H9 (cell line): ENCODE data around the gene KRTAP10-8. TPM values are rescaled to one million over a fixed set of nuclear protein-coding genes. Genes with fewer than 3 reads are reported as not detected.

Experiments used
- DNase-seq: peaks from one replicate; pipeline ENCODE4 v3.0.0-alpha.2; 2017
- H2AFZ ChIP-seq: one replicate; pipeline ENCODE4 v1.6.1; 2013; ENCODE audit warnings: mild to moderate bottlenecking, low read length, control low read depth, moderate library complexity
- H2AK5ac ChIP-seq: 2 replicates; pipeline ENCODE4 v1.6.1; 2013; ENCODE audit warnings: low read length, control low read depth, mixed read lengths; ENCODE audit not compliant: insufficient read length
- H2BK120ac ChIP-seq: one replicate; pipeline ENCODE4 v1.6.1; 2013; ENCODE audit warnings: low read depth, mild to moderate bottlenecking, low read length, control low read depth, inconsistent platforms; ENCODE audit not compliant: poor library complexity, severe bottlenecking
- H2BK12ac ChIP-seq: 2 replicates; pipeline ENCODE4 v1.6.1; 2013; ENCODE audit warnings: low read length, control low read depth, mixed read lengths, low read depth; ENCODE audit not compliant: insufficient read length
- H2BK15ac ChIP-seq: 2 replicates; pipeline ENCODE4 v1.6.1; 2013; ENCODE audit warnings: low read depth, low read length, control low read depth
- H2BK20ac ChIP-seq: one replicate; pipeline ENCODE4 v1.6.1; 2013; ENCODE audit warnings: low read depth, mild to moderate bottlenecking, low read length, control low read depth, inconsistent platforms; ENCODE audit not compliant: poor library complexity, severe bottlenecking
- H2BK5ac ChIP-seq: 2 replicates; pipeline ENCODE4 v1.6.1; 2013; ENCODE audit warnings: low read length, control low read depth, mixed read lengths; ENCODE audit not compliant: insufficient read length
- H3K14ac ChIP-seq: 2 replicates; pipeline ENCODE4 v1.6.1; 2013; ENCODE audit warnings: low read length, control low read depth; ENCODE audit not compliant: insufficient read depth
- H3K18ac ChIP-seq: 2 replicates; pipeline ENCODE4 v1.6.1; 2013; ENCODE audit warnings: low read depth, mild to moderate bottlenecking, mixed read lengths, low read length, control low read depth; ENCODE audit not compliant: insufficient read length
- H3K23ac ChIP-seq: 2 replicates; pipeline ENCODE4 v1.6.1; 2013; ENCODE audit warnings: low read length, control low read depth, mixed read lengths, low read depth; ENCODE audit not compliant: insufficient read length
- H3K23me2 ChIP-seq: 2 replicates; pipeline ENCODE4 v1.6.1; 2013; ENCODE audit warnings: low read depth, mild to moderate bottlenecking, mixed read lengths, low read length, control low read depth; ENCODE audit not compliant: insufficient read length, poor library complexity, severe bottlenecking
- H3K27ac ChIP-seq: 2 replicates; pipeline ENCODE4 v1.5.1; 2013; ENCODE audit warnings: low read length, control low read depth, mixed read lengths, low read depth; ENCODE audit not compliant: insufficient read length
- H3K27me3 ChIP-seq: 2 replicates; pipeline ENCODE4 v1.6.1; 2013; ENCODE audit warnings: low read length, control low read depth, inconsistent platforms; ENCODE audit not compliant: insufficient read depth
- H3K4ac ChIP-seq: 2 replicates; pipeline ENCODE4 v1.6.1; 2013; ENCODE audit warnings: low read depth, mild to moderate bottlenecking, control low read depth, inconsistent platforms, low read length, moderate library complexity
- H3K4me1 ChIP-seq: 2 replicates; pipeline ENCODE4 v1.6.1; 2013; ENCODE audit warnings: low read length, control low read depth, inconsistent platforms; ENCODE audit not compliant: insufficient read depth
- H3K4me2 ChIP-seq: 2 replicates; pipeline ENCODE4 v1.6.1; 2013; ENCODE audit warnings: low read length, control low read depth, mixed read lengths; ENCODE audit not compliant: insufficient read length, insufficient read depth
- H3K56ac ChIP-seq: 2 replicates; pipeline ENCODE4 v1.6.1; 2013; ENCODE audit warnings: low read depth, mild to moderate bottlenecking, mixed read lengths, low read length, control low read depth; ENCODE audit not compliant: insufficient read length
- H3K79me1 ChIP-seq: 2 replicates; pipeline ENCODE4 v1.6.1; 2013; ENCODE audit warnings: low read depth, mild to moderate bottlenecking, moderate library complexity, low read length, control low read depth, inconsistent platforms; ENCODE audit not compliant: insufficient read depth, poor library complexity, severe bottlenecking
- H3K79me2 ChIP-seq: 2 replicates; pipeline ENCODE4 v1.6.1; 2013; ENCODE audit warnings: low read length, control low read depth, inconsistent platforms; ENCODE audit not compliant: insufficient read depth
- H3K9ac ChIP-seq: 2 replicates; pipeline ENCODE4 v1.6.1; 2013; ENCODE audit warnings: low read length, control low read depth, mixed read lengths; ENCODE audit not compliant: insufficient read length; ENCODE audit errors: extremely low read depth
- H3K9me3 ChIP-seq: one replicate; pipeline ENCODE4 v1.6.1; 2013; ENCODE audit warnings: low read depth, low read length, inconsistent platforms; ENCODE audit not compliant: control insufficient read depth
- H3T11ph ChIP-seq: one replicate; pipeline ENCODE4 v1.6.1; 2013; ENCODE audit warnings: mild to moderate bottlenecking, low read length, control low read depth, inconsistent platforms
- H4K20me1 ChIP-seq: one replicate; pipeline ENCODE4 v1.6.1; 2013; ENCODE audit not compliant: control insufficient read depth, insufficient read length, insufficient read depth
- H4K5ac ChIP-seq: 2 replicates; pipeline ENCODE4 v1.6.1; 2013; ENCODE audit warnings: low read depth, mild to moderate bottlenecking, mixed read lengths, low read length, control low read depth; ENCODE audit not compliant: insufficient read length
- H4K8ac ChIP-seq: replicated peaks from 2 replicates; pipeline ENCODE4 v1.6.1; 2013; ENCODE audit warnings: low read length, control low read depth, mixed read lengths, low read depth; ENCODE audit not compliant: insufficient read length
- H4K91ac ChIP-seq: 2 replicates; pipeline ENCODE4 v1.6.1; 2013; ENCODE audit warnings: low read depth, mild to moderate bottlenecking, moderate library complexity, mixed read lengths, low read length, control low read depth; ENCODE audit not compliant: insufficient read length
- H3K27ac Mint-ChIP-seq, 3 experiments: 2 replicates in 2 of 3; 3 replicates in 1 of 3; pipeline ENCODE4 v1.8.0; 2020 to 2021; ENCODE audit warnings: mixed read lengths in 3 of 3, mild to moderate bottlenecking in 1 of 3, moderate library complexity in 1 of 3
- H3K27me3 Mint-ChIP-seq: 2 replicates; pipeline ENCODE4 v1.8.0; 2021; ENCODE audit warnings: low read depth, mild to moderate bottlenecking, moderate library complexity, mixed read lengths
- H3K36me3 Mint-ChIP-seq, 3 experiments: 2 replicates in 2 of 3; 3 replicates in 1 of 3; pipeline ENCODE4 v1.8.0; 2020 to 2021; ENCODE audit warnings: low read depth in 3 of 3, mixed read lengths in 3 of 3; ENCODE audit not compliant: insufficient read depth in 1 of 3
- H3K4me1 Mint-ChIP-seq, 2 experiments: 2 replicates each; pipeline ENCODE4 v1.8.0; 2020; ENCODE audit warnings: mixed read lengths in 2 of 2
- H3K4me3 Mint-ChIP-seq, 2 experiments: 2 replicates in 1 of 2; 3 replicates in 1 of 2; pipeline ENCODE4 v1.8.0; 2020 to 2021; ENCODE audit warnings: mild to moderate bottlenecking in 2 of 2, mixed read lengths in 2 of 2, moderate library complexity in 1 of 2
- H3K9me3 Mint-ChIP-seq, 2 experiments: 2 replicates in 1 of 2; 3 replicates in 1 of 2; pipeline ENCODE4 v1.8.0; 2020; ENCODE audit warnings: mild to moderate bottlenecking in 2 of 2, mixed read lengths in 2 of 2, moderate library complexity in 1 of 2
- WGBS: extraction: QIAGEN DNeasy Blood & Tissue Kit; methylation state at CpG from one replicate; pipeline ENCODE4 v1.1.7; 2013; ENCODE audit warnings: missing lambda C conversion rate, low lambda C conversion rate, mixed read lengths; ENCODE audit not compliant: insufficient read length; ENCODE audit errors: extremely low coverage; 5-methylcytosine and 5-hydroxymethylcytosine counted together
- total RNA-seq: library from RNA; stranded (reverse); gene quantifications from 2 replicates; pipeline ENCODE4 v1.2.1, GENCODE V29; 2021
- TF ChIP-seq, protein P1 (sequence below): fragments of 200-600 bp; sonication (generic); conservative IDR thresholded peaks from 3 replicates; pipeline ENCODE4 v1.8.0; 2021; ENCODE audit warnings: antibody characterized with exemption, mild to moderate bottlenecking

KRTAP10-8 gene
- total RNA-seq, 1 experiment from 2014 or later: not detected

DNA sequence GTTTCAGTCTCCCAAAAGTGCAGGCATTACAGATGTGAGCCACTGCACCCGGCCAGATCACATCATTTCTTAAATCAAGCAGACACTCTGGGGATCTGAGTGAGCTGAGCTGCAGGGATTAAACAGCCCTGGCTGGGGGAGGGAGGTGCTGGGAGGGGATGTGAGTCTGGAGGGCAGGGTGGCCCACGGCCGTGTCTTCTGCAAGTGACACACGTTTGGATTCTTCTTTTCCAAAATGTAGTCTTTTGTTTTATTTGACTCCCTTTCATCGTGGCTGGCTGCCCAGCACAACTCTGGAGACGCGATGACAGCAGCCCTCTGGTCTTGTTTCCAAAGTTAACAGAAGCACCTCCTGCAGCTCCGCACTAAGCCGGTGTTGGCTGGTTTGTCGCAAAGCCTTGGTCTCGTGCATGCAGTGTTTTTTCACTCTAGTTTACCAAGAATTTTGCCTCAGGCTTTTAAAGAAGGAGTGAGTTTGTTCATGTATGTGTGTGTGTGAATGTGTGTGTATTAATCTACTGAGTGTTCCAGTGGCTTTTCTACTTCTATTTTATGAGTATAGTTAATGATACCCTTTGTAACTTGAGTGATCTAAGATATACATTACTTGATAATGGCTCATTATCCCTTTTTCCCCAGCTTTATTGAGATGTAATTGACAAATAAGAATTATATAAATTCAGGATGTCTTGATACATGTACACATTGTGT, 28.6 kb upstream of the KRTAP10-8 start:
- Histone ChIP-seq H3T11ph (no peak overlapping the region), H3K4me1 (no peaks in the 10 kb centered on the region), H3K79me1 (no peaks in the 10 kb centered on the region), H3K23me2 (no peaks in the 10 kb centered on the region), H2BK15ac (no peak overlapping the region), H4K20me1 (no peaks in the 10 kb centered on the region), H4K91ac (no peak overlapping the region), H3K9me3 (no peaks in the 10 kb centered on the region), H3K23ac (no peak overlapping the region), H3K79me2 (no peaks in the 10 kb centered on the region), H2BK5ac (no peak overlapping the region), H3K27ac (no peak overlapping the region), H3K56ac (no peak overlapping the region), H3K4me2 (no peak overlapping the region), H4K5ac (no peak overlapping the region), H2AK5ac (no peak overlapping the region), H3K14ac (no peak overlapping the region), H2BK12ac (no peak overlapping the region), H3K18ac (no peak overlapping the region), H2AFZ (no peak overlapping the region), H4K8ac (no peak overlapping the region), H3K9ac (no peak overlapping the region), H3K4ac (no peak overlapping the region), H2BK120ac (no peak overlapping the region), H2BK20ac (no peak overlapping the region), H3K27me3 (no peaks in the 10 kb centered on the region)
- peak overlapping the region in 1 of 3 experiments; percentile 39; a peak in 1 of 7 replicates for H3K27ac Mint-ChIP-seq
- TF ChIP-seq, protein P1, sequence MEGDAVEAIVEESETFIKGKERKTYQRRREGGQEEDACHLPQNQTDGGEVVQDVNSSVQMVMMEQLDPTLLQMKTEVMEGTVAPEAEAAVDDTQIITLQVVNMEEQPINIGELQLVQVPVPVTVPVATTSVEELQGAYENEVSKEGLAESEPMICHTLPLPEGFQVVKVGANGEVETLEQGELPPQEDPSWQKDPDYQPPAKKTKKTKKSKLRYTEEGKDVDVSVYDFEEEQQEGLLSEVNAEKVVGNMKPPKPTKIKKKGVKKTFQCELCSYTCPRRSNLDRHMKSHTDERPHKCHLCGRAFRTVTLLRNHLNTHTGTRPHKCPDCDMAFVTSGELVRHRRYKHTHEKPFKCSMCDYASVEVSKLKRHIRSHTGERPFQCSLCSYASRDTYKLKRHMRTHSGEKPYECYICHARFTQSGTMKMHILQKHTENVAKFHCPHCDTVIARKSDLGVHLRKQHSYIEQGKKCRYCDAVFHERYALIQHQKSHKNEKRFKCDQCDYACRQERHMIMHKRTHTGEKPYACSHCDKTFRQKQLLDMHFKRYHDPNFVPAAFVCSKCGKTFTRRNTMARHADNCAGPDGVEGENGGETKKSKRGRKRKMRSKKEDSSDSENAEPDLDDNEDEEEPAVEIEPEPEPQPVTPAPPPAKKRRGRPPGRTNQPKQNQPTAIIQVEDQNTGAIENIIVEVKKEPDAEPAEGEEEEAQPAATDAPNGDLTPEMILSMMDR: no peak
- DNase-seq: no peak
- H3K27me3 Mint-ChIP-seq: peaks cover 18% of the 10 kb centered on the region
- H3K36me3 Mint-ChIP-seq: peaks cover 0 to 16% (median 0%) of the 10 kb centered on the region in 3 experiments; a peak in 5 of 7 replicates
- H3K9me3 Mint-ChIP-seq: peaks cover 4 to 17% of the 10 kb centered on the region in 2 experiments
- no peak overlapping the region for H3K4me3 Mint-ChIP-seq
- peaks cover 22 to 23% of the 10 kb centered on the region in 2 experiments for H3K4me1 Mint-ChIP-seq
- WGBS: no CpG with 5 or more reads among the region's 11 CpGs
